K562 (cell line): ENCODE results near the gene EHBP1L1. TPM values are rescaled to one million over a fixed set of nuclear protein-coding genes. Genes with fewer than 3 reads are reported as not detected.
A peak's percentile ranks its signal among the peaks of the same experiment; 100 is the strongest.

Experiments used
- ATAC-seq: fragments of 200-7000 bp; cut with Tn5 transposase; 3 replicates; pipeline ENCODE4 v1.9.1; 2020; ENCODE audit warnings: moderate library complexity
- BruUV-seq: library from RNA; stranded (reverse); fragments of 400-500 nt; replicated peaks from 2 replicates; lab custom pipeline; 2021; lab: Mats Ljungman, UMichigan
- CTCF ChIA-PET: fragments of 300-600 bp; formaldehyde crosslinking; extraction: SDS; loops from one replicate; lab custom pipeline; 2021; ENCODE audit warnings: low intra/inter-chr PET ratio; lab: Yijun Ruan, JAX
- POLR2A ChIA-PET: fragments of 300-600, 350-650 bp; sonication (Branson Sonifier 250); formaldehyde crosslinking; extraction: SDS; loops from one replicate; lab custom pipeline; 2021; ENCODE audit warnings: antibody characterized with exemption, inconsistent platforms; lab: Yijun Ruan, JAX
- DNase-seq, 4 experiments: peaks; one replicate each; pipeline versions ENCODE4 v3.0.0 to v3.0.0-alpha.2; 2011 to 2018; ENCODE audit warnings: low spot score in 3 of 4, mixed read lengths in 3 of 4; ENCODE audit errors: extremely low read depth in 1 of 4
- FAIRE-seq: peaks from 2 replicates; lab custom pipeline; 2011; peaks lifted over from hg19 to GRCh38; lab: Jason Lieb, UNC
- H2AFZ ChIP-seq: 2 replicates; pipeline ENCODE4 v1.6.0; 2011; ENCODE audit warnings: low read depth, low read length, control low read depth, inconsistent platforms
- H3K27ac ChIP-seq: fragments of 200-600 bp; 3 replicates; pipeline ENCODE4 v1.8.0; 2011; ENCODE audit warnings: low read depth, mild to moderate bottlenecking, control low read depth, inconsistent platforms, low read length, moderate library complexity, mixed read lengths; ENCODE audit errors: extremely low read depth
- H3K27me3 ChIP-seq, 2 experiments: fragments of 300-600 bp in 1 of 2; 2 replicates in 1 of 2; 3 replicates in 1 of 2; pipeline versions ENCODE4 v1.6.0 to v1.8.0; 2011; ENCODE audit warnings: inconsistent platforms in 2 of 2, low read length in 2 of 2, mild to moderate bottlenecking in 1 of 2, mixed read lengths in 1 of 2, moderate library complexity in 1 of 2; ENCODE audit not compliant: control insufficient read depth in 2 of 2, insufficient read depth in 2 of 2
- H3K36me3 ChIP-seq: fragments of 300-600 bp; 3 replicates; pipeline ENCODE4 v1.8.0; 2011; ENCODE audit warnings: mild to moderate bottlenecking, low read length, inconsistent platforms; ENCODE audit not compliant: control insufficient read depth, insufficient read depth
- H3K4me1 ChIP-seq, 2 experiments: fragments of 200-600 bp in 1 of 2; replicated peaks in 1 of 2; 2 replicates in 1 of 2; 3 replicates in 1 of 2; pipeline versions ENCODE4 v1.5.1 to v1.8.0; 2011; ENCODE audit warnings: inconsistent platforms in 2 of 2, low read length in 2 of 2, mild to moderate bottlenecking in 1 of 2, mixed read lengths in 1 of 2, moderate library complexity in 1 of 2; ENCODE audit not compliant: control insufficient read depth in 2 of 2, insufficient read depth in 2 of 2
- H3K4me2 ChIP-seq: 2 replicates; pipeline ENCODE4 v1.6.1; 2011; ENCODE audit warnings: low read length, control low read depth, inconsistent platforms, mixed read lengths; ENCODE audit not compliant: insufficient read depth
- H3K4me3 ChIP-seq: fragments of 200-600 bp; sonication (generic), shearing (Covaris generic); 2 replicates; pipeline ENCODE4 v1.5.1; 2016; ENCODE audit warnings: control low read depth, inconsistent platforms
- H3K79me2 ChIP-seq: fragments of 200-600 bp; 3 replicates; pipeline ENCODE4 v1.8.0; 2011; ENCODE audit warnings: low read length, inconsistent platforms; ENCODE audit not compliant: control insufficient read depth, insufficient read depth
- H3K9ac ChIP-seq, 2 experiments: 2 replicates each; pipeline versions ENCODE4 v1.6.0 to v1.6.1; 2011; ENCODE audit warnings: low read depth in 2 of 2, low read length in 2 of 2, control low read depth in 1 of 2, inconsistent platforms in 1 of 2, mild to moderate bottlenecking in 1 of 2, mixed read lengths in 1 of 2; ENCODE audit not compliant: insufficient read depth in 1 of 2
- H3K9me1 ChIP-seq: one replicate; pipeline ENCODE4 v1.6.0; 2011; ENCODE audit warnings: inconsistent platforms, mild to moderate bottlenecking, low read length, moderate library complexity; ENCODE audit not compliant: control insufficient read depth, insufficient read depth
- H3K9me3 ChIP-seq: replicated peaks from 2 replicates; pipeline ENCODE4 v1.5.1; 2011; ENCODE audit warnings: low read depth, low read length, inconsistent platforms; ENCODE audit not compliant: control insufficient read depth, insufficient read depth
- H4K20me1 ChIP-seq: replicated peaks from 2 replicates; pipeline ENCODE4 v1.6.1; 2011; ENCODE audit warnings: low read length, inconsistent platforms, mixed read lengths; ENCODE audit not compliant: control insufficient read depth, insufficient read depth
- ARID3A ChIP-seq: IDR thresholded peaks from 2 replicates; pipeline ENCODE4 v1.6.1; 2012; ENCODE audit warnings: low read depth, low read length, improper control_type of control experiment, borderline replicate concordance
- KDM1A ChIP-seq, 2 experiments: fragments of 450-650 bp; IDR thresholded peaks; 2 replicates each; pipeline ENCODE4 v1.6.1; 2016; ENCODE audit warnings: mild to moderate bottlenecking in 2 of 2
- MIER1 ChIP-seq: fragments of 450-650 bp; IDR thresholded peaks from 2 replicates; pipeline ENCODE4 v1.6.1; 2016; ENCODE audit warnings: antibody characterized with exemption, mild to moderate bottlenecking, low read depth
- NFIC ChIP-seq: fragments of 450-650 bp; IDR thresholded peaks from 2 replicates; pipeline ENCODE4 v1.6.1; 2017; ENCODE audit warnings: mild to moderate bottlenecking, inconsistent platforms
- PCBP1 ChIP-seq: fragments of 200-400 bp; formaldehyde crosslinking; IDR thresholded peaks from 2 replicates; pipeline ENCODE4 v1.6.1; 2018; ENCODE audit warnings: mild to moderate bottlenecking, low read depth, low read length; ENCODE audit not compliant: poor library complexity, severe bottlenecking
- ZKSCAN8 ChIP-seq: fragments of 200-800 bp; sonication (Bioruptor generic); IDR thresholded peaks from 2 replicates; pipeline ENCODE4 v1.6.1; 2016; ENCODE audit warnings: missing genetic modification characterization, missing compliant biosample characterization
- ZMIZ1 ChIP-seq, 2 experiments: fragments of 150-350 bp in 1 of 2; IDR thresholded peaks; 2 replicates each; pipeline ENCODE4 v1.6.1; 2012 to 2016; ENCODE audit warnings: low read depth in 2 of 2, low read length in 2 of 2, mild to moderate bottlenecking in 1 of 2, moderate library complexity in 1 of 2
- ZNF232 ChIP-seq: sonication (generic); formaldehyde crosslinking; IDR thresholded peaks from 2 replicates; pipeline ENCODE4 v1.8.0; 2022; ENCODE audit warnings: mild to moderate bottlenecking, missing genetic modification reagents
- ZNF436 ChIP-seq: fragments of 250-450, 450-650 bp; sonication (Bioruptor Pico); formaldehyde crosslinking; IDR thresholded peaks from 2 replicates; pipeline ENCODE4 v1.7.0; 2020; ENCODE audit warnings: mild to moderate bottlenecking
- ZNF764 ChIP-seq: fragments of 250-450 bp; sonication (Bioruptor Pico); IDR thresholded peaks from 2 replicates; pipeline ENCODE4 v1.4.0; 2020; ENCODE audit warnings: low read depth, mild to moderate bottlenecking, moderate library complexity
- WGBS: fragments of 100-300 bp; shearing (Covaris generic); methylation state at CpG from one replicate; pipeline ENCODE4 v1.1.6; 2016; ENCODE audit warnings: low coverage, mixed read lengths; ENCODE audit not compliant: insufficient coverage; ENCODE audit errors: missing lambda C conversion rate; 5-methylcytosine and 5-hydroxymethylcytosine counted together
- in situ Hi-C: fragments of 300-500 bp; cut with MboI; formaldehyde crosslinking; loops from 4 replicates; pipeline ENCODE4 v1.15.0; 2018; ENCODE audit warnings: inconsistent platforms, mixed read lengths
- intact Hi-C: fragments of 100-400 bp; cut with micrococcal nuclease; formaldehyde crosslinking; loops from 2 replicates; pipeline ENCODE4 v1.14.2; 2022
- polyA plus RNA-seq, 8 experiments: library from polyadenylated mRNA; depleted of rRNA in 4 of 8; stranded (reverse) in 5 of 8; unstranded in 3 of 8; fragments of >200 nt; fragmentation: Nextera tagmentation in 2 of 8; fragmentation: Illumina TruSeq in 1 of 8; extraction: Ambion mirVana in 2 of 8; extraction: Trizol in 1 of 8; gene quantifications; 2 replicates each; pipeline versions ENCODE4 v1.2.1 to v1.2.3, GENCODE V29; 2011 to 2014; ENCODE audit warnings: inconsistent platforms in 1 of 8, missing spikeins in 1 of 8
- total RNA-seq, 7 experiments: library from RNA; depleted of rRNA in 6 of 7; stranded (reverse); fragments of >200 nt in 6 of 7; fragmentation: Illumina TruSeq in 2 of 7; extraction: Trizol in 2 of 7; gene quantifications; 2 replicates each; pipeline versions ENCODE4 v1.2.1 to v1.2.3, GENCODE V29; 2011 to 2021; ENCODE audit warnings: low replicate concordance in 1 of 7
- TF ChIP-seq, protein P1 (sequence below): sonication (generic); formaldehyde crosslinking; IDR thresholded peaks from 2 replicates; pipeline ENCODE4 v1.8.1; 2023; ENCODE audit warnings: mild to moderate bottlenecking, missing genetic modification reagents

EHBP1L1 gene
- total and polyA plus RNA-seq, 9 of the 15 experiments (the other 6 are each of a cell fraction or from before 2014, with no cell fraction given), result 0.03 to 87.1 (median 26.3) TPM

- no peaks in the 10 kb centered on the region for H3K9me3 ChIP-seq
- H3K27me3 ChIP-seq, result no peaks in the 10 kb centered on the region
- intact Hi-C loops (loop anchor here (5.0 kb wide), 1 partner anchor 43 kb away; no protein-coding TSS in a partner anchor), in situ Hi-C loops (no loop called here)
- H3K4me3 ChIP-seq, result no peak overlapping the region
- H3K36me3 ChIP-seq, result peaks cover 70% of the 10 kb centered on the region; the same call in 2 of the 3 replicates
- WGBS, result 92% methylated on average over 17 of the region's 51 CpGs
- CTCF ChIA-PET, result interaction anchor here (0.7 kb wide), 1 partner anchor 263 kb away, joined by 3 read pairs; no protein-coding TSS in a partner anchor
- DNase-seq (no peak), ATAC-seq (no peak), FAIRE-seq (no peak)
- H3K9me1 ChIP-seq, result peaks cover 4% of the 10 kb centered on the region
- no peak overlapping the region for H2AFZ ChIP-seq
- H4K20me1 ChIP-seq, result 0 out of 2 replicates have a peak, but pooled peaks cover 4% of the 10 kb centered on the region
- POLR2A ChIA-PET, result interaction anchor here (0.6 to 2.8 kb wide), 11 partner anchors 8 to 1380 kb away, joined by 3 to 11 read pairs (median 4); partner anchors contain the start of genes FAM89B, KCNK7, NEAT1 and ZNRD2
- peaks cover 16 to 69% of the 10 kb centered on the region in 2 experiments for H3K4me1 ChIP-seq
- no peak overlapping the region for H3K27ac ChIP-seq
- H3K79me2 ChIP-seq, result peaks cover 3% of the 10 kb centered on the region; the same call in 1 of the 3 replicates
- BruUV-seq, result no TSS peak
- H3K9ac ChIP-seq, result peak overlapping the region in 1 of 2 experiments; percentile 55; a peak in 1 of 4 replicates
- no peak overlapping the region for H3K4me2 ChIP-seq
- TF ChIP-seq ZKSCAN8 (CRISPR knock-in tag) (no peak), PCBP1 (peak; percentile 51), ZNF232 (CRISPR knock-in tag) (no peak), ZNF764 (CRISPR knock-in tag) (no peak), ARID3A (no peak), MIER1 (no peak), ZNF436 (no peak), ZMIZ1 (IDR thresholded peaks at IDR 0.05; ENCODE audit: low read depth in 2 of 2, low read length in 2 of 2) (no peak), KDM1A (IDR thresholded peaks at IDR 0.05) (no peak), NFIC (peak; percentile 52)
- TF ChIP-seq, protein P1, sequence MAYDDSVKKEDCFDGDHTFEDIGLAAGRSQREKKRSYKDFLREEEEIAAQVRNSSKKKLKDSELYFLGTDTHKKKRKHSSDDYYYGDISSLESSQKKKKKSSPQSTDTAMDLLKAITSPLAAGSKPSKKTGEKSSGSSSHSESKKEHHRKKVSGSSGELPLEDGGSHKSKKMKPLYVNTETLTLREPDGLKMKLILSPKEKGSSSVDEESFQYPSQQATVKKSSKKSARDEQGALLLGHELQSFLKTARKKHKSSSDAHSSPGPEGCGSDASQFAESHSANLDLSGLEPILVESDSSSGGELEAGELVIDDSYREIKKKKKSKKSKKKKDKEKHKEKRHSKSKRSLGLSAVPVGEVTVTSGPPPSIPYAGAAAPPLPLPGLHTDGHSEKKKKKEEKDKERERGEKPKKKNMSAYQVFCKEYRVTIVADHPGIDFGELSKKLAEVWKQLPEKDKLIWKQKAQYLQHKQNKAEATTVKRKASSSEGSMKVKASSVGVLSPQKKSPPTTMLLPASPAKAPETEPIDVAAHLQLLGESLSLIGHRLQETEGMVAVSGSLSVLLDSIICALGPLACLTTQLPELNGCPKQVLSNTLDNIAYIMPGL (CRISPR knock-in tag), result no peak
Measured at GRCh38 chr11:65585396-65586246, 9.8 kb downstream of the EHBP1L1 start.
